ENCODE data around the gene CAPZA1.

Gene CAPZA1

DNA sequence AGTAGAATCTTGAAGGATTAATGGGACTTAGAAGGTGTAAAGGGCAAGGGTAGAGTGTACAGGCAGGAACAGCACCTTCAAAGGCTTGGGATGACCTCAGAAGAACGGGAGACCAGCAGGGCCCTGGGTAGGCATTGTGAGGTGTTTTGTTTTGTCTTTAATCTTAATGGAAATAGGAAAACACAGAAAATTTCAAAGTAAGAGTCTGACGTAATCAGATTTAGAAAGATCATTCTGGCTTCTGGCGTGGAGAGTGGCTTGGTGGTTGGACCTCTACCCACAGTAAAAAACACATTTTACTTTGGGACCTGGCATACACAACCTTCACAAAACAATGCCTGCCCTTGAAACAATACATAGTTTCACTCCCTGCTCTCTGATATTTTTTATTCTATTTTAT lies 59.0 kb downstream of the CAPZA1 start:
- no peak for DNase-seq

DNA sequence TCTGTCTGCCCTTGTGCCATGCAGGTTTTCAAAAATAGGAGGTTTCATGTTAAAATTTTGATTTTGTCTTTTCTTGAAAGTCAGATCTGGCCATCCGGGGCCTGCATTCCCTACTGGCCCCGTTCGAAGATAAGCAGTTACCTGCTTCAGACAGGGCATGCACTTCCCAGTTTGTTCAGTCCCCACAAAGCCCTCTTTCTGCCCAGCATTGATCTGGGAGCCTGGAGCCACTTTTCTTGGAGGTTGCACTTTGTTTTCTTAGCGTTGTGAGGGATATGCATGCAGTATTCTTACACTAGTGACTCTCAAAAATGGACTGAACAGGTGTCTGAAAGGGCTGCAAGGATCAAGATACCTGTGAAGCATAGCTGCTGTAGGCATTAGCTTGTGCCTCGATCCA lies 66.3 kb downstream of the CAPZA1 start:
- no peak for DNase-seq

DNA sequence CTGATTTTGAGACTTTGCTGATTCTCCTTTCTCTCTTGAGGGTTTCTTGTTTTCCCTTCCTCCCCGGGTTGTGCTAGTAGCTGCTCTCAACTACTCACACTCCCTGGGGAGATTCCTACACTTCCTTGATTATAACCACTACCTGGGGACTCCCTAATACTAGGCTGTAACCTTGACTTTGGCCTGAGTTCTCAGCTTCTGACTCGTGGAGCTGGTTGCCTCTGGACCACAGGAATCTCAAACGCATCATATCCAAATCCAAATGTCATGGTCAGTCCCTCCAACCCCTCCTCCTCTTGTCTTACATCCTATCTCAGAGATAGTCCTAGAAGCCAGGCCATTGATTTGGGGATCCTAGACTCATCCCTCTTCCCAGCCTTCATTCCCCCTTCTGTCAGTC lies 66.8 kb downstream of the CAPZA1 start:
- no peak for DNase-seq

DNA sequence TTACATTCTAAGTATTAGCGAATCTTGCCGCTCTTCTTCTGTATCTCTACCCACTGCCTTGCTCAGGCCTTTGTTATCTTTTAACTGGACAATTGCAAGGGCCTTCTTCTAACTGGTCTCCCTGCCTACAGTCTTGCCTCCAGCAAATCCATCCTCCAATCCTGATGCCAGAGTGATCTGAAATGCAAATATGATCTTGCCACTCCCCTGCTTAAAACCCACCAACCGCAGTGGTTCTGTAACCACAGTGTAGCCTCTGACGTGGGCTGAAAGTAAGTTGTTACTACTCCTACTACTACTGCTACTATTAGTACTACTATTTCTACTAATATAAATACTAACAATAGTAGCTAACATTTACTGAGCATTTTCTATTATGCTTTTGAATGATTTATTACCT lies 67.2 kb downstream of the CAPZA1 start:
- DNase-seq: no peak

DNA sequence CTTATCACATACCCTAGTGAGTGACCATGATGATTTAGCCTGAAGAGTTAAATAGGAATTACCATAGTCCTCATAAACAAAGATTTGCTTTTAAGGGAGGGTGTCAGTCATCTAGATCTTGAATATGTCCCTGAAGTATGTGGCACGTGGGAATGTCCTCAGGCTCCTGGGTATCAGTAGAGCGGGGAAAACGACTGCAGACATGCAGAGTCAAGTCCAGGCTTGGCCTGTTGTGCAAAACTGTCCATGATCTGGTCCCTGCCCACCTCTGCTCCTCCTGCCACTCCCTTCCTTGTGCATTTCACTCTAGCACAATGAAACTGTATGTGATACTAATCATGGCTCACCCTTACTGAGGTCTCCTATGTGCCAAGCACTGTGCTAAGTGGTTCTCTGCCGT lies 67.7 kb downstream of the CAPZA1 start:
- no peak for DNase-seq

DNA sequence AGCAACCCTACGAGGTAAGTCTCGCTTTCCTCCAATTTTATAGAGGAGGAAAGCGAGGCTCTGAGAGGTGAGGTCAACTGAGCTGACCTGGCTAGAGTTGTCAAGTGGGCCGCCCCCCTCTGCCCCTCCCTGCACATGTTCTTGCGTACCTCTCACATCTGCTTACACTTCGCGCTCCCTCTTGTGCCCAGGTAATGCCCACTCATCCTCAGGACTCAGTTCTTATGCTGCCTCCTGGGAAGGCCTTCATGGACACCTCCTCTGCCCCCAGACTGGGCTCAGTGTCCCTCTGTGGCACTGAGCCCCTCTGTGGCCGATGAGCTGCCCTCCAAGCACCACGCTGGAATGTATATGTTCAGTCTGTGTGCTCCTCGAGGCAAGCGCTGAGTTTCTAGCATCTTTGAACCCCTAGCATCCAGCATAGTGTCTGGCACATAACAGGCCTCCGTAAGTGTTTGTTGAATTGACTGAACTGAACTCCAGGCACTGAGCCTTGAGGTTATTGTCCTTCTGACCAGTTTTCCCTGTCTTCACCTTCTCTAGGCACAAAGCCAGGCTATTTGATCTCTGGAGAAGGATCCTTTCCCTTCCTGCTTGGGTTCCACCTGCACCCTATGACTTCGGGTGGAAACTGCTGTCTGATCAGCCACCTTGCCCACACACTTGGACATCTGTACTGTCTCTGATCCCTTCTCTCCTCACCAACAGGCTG lies 68.3 kb downstream of the CAPZA1 start:
- DNase-seq: no peak

DNA sequence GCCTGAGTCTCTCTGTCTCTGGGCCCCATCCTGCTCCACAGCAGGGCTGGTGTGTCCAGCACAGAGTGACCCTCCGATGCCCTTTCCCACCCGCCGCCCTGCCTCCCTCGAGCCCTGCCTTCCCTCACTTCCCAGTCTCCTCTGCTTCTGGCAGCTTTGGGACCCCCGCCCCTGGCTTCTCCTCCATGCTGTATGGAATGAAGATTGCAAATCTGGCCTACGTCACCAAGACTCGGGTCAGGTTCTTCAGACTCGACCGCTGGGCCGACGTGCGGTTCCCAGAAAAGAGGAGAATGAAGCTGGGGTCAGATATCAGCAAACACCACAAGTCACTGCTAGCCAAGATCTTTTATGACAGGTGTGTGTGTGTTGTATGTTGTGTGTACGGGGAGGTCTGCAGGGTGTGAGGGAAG lies 69.2 kb downstream of the CAPZA1 start:
- DNase-seq: no peak

DNA sequence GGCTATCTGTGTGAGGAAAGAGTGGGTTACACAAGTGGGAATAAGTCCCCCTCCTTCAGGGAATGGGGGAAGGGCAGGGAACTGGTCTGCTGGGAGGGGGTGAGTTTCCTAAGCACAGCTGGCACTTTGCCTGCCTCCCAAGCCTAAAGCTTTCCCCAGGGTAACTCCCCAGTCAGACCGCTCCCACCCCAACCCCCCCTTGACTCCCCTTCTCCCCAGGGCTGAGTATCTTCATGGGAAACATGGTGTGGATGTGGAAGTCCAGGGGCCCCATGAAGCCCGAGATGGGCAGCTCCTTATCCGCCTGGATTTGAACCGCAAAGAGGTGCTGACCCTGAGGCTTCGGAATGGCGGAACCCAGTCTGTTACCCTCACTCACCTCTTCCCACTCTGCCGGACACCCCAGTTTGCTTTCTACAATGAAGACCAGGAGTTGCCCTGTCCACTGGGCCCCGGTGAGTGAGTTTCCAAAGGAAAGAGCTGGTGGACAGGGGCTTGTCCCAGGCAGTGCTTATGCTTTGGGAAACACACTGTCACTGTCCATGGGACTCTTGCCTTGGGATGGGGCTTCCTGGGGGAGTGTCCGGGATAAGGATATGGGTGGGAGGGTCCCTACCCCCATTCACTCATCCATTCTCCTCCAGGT lies 69.7 kb downstream of the CAPZA1 start:
- DNase-seq: no peak

DNA sequence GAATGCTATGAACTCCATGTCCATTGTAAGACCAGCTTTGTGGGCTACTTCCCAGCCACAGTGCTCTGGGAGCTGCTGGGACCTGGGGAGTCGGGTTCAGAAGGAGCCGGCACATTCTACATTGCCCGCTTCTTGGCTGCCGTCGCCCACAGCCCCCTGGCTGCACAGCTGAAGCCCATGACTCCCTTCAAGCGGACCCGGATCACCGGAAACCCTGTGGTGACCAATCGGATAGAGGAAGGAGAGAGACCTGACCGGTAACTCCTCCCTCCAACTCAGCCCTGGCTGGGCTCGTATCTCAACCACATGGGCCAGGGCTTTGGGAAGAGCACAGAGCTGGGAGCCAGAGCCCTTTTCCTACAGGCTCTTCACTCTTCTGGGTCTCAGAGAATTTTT lies 70.2 kb downstream of the CAPZA1 start:
- DNase-seq: no peak

DNA sequence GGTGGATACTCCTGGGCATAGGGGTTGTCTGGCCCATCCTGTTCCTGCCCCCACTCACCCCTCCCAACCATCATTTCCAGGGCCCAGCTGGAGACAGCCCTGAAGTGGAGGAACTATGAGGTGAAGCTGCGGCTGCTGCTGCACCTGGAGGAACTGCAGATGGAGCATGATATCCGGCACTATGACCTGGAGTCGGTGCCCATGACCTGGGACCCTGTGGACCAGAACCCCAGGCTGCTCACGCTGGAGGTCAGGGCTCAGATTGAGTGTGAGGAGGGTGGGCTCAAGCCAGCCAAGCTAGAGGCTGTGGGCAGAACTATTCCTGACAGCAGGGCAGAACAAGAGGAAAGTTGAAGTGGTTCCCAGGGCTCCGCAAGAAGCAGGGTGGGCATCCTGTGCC lies 73.0 kb downstream of the CAPZA1 start:
- no peak for DNase-seq

DNA sequence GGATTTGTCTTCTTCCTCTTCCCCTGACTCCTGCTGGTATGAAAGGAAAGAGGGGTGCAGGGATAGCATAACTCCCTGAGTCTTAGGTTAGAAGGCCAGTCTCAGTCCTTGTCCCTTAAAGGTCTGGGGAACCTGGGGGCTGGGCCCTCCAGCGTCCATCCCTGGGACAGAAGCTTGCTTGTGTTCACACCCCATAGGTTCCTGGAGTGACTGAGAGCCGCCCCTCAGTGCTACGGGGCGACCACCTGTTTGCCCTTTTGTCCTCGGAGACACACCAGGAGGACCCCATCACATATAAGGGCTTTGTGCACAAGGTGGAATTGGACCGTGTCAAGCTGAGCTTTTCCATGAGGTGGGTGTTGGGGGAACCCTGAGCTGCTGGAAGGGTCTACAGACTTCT lies 74.2 kb downstream of the CAPZA1 start:
- no peak for DNase-seq

DNA sequence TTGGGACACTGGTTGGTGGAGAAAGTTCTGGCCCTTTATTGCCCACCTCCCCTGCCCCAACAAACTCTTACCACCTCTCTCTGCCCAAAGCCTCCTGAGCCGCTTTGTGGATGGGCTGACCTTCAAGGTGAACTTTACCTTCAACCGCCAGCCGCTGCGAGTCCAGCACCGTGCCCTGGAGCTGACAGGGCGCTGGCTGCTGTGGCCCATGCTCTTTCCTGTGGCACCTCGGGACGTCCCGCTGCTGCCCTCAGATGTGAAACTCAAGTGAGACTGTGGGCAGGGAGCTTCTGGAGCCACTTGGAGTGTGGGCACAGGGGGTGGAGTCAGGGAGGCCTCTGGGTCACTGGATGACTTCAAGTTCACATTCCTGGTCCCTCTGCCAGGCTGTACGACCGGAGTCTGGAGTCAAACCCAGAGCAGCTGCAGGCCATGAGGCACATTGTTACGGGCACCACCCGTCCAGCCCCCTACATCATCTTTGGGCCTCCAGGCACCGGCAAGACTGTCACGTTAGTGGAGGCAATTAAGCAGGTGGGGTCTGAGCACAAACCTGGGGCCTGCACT lies 74.8 kb downstream of the CAPZA1 start:
- no peak for DNase-seq

DNA sequence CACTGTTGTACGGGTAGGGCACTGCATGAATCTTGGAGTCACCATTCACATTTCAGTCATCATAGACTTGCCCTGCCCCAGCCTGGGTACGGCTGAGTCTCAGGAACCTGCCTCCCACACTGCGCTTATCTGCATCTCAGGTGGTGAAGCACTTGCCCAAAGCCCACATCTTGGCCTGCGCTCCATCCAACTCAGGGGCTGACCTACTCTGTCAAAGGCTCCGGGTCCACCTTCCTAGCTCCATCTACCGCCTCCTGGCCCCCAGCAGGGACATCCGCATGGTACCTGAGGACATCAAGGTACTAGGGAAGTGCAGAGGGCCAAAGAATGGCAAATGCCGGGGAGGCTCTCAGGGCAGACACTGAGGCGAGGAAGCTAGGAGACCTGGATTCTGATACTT lies 75.6 kb downstream of the CAPZA1 start:
- DNase-seq: no peak

DNA sequence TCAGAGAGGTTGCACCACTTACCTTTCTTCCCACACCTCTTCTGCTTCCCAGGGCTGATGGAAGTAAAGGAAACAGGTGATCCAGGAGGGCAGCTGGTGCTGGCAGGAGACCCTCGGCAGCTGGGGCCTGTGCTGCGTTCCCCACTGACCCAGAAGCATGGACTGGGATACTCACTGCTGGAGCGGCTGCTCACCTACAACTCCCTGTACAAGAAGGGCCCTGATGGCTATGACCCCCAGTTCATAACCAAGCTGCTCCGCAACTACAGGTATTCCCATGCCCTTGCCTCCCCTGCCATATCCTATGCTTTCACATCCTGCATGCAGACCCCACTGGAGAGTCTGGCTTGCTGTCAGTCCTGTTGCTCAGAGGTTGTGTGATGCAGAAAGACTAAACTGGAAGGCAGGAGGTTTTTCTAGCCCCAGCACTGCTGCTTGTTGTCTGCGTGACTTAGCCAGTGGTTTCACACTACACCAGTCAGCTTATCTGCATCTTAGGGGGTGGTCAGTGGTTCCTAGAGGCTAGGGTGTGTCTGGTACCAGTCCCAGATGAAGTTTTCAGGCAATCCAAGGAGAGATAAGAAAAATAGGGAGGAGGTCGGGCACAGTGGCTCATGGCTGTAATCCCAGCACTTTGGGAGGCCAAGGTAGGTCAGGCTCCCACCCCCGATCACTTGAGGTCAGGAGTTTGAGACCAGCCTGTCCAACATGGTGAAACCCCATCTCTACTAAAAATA lies 77.1 kb downstream of the CAPZA1 start:
- DNase-seq: no peak

DNA sequence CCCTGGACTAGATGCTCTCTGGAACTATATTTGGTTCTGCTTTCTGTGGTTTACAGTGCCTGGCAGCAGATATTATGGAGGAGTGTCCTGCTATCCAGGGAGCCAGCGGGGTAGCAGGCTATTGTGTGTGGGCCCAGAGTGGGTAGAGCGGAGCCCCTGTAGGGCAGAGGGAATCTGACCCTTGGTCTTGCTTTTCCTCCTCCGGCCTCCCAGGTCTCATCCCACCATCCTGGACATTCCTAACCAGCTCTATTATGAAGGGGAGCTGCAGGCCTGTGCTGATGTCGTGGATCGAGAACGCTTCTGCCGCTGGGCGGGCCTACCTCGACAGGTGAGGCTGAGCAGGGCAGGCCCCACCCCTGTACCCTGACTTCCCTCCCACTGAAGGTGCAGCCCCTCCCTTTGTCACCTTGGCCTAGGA lies 78.2 kb downstream of the CAPZA1 start:
- no peak for DNase-seq

DNA sequence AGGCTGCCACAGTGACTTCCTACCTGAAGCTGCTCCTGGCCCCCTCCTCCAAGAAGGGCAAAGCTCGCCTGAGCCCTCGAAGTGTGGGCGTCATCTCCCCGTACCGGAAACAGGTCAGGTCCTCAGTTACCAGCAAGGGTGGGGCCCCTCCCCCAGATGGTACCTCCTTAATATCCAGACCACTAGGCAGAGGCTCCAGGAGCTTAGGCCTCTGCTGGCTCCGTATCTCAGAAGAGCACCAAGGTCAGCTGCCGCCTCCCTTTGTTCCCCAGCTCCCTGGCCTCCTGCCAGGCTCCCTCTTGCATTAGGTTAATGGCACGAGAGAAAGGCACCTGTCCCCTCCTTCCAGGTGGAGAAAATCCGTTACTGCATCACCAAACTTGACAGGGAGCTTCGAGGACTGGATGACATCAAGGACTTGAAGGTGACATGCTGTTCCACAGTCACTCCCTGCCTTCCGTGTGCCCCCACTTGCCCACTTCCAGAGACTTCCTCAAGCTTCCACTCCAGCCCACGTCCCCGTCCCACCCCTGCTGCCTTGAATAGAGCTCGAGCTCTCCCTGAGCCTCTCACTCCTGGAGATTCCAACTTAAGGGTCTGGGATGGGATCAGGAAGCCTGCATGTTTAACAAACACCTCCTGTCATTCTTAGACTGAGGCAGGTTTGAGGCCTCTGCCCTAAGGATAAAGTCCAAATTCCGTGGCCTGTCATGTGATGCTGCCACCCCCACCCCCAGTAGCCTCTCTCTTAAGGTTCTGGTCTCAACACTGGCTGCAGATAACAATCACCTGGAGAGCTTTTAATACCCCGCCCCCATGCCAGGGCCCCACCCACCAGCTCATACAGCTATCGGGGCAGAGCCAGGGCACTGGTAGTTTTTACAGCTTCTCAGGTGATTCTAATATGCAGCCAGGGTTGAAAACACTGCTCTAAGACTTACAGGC lies 79.0 kb downstream of the CAPZA1 start:
- no peak for DNase-seq

DNA sequence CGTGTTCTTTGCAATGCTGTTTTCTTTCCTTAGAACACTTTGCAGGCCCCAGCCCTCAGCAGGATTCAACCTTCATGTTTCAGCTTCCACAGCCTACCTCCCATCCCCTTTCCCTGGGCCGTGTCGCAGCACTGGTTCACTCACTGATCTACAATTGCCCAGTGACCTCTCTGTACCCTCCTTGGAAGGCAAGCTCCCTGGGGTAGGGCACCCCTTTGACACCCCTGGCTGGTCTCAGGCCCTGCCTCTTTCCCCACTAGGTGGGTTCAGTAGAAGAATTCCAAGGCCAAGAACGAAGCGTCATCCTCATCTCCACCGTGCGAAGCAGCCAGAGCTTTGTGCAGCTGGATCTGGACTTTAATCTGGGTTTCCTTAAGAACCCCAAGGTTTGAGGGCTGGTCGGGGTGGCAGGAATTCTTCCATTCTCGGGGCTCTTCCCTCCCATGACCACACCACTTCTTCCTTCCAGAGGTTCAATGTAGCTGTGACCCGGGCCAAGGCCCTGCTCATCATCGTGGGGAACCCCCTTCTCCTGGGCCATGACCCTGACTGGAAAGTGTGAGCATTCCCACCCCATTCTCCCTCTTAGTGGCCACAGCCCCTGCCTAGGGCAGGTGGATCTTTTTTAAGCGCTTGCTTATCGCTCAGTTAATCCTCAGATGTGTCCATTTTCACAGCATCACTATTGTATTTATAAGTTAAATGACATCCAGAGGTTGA lies 80.0 kb downstream of the CAPZA1 start:
- no peak for DNase-seq

DNA sequence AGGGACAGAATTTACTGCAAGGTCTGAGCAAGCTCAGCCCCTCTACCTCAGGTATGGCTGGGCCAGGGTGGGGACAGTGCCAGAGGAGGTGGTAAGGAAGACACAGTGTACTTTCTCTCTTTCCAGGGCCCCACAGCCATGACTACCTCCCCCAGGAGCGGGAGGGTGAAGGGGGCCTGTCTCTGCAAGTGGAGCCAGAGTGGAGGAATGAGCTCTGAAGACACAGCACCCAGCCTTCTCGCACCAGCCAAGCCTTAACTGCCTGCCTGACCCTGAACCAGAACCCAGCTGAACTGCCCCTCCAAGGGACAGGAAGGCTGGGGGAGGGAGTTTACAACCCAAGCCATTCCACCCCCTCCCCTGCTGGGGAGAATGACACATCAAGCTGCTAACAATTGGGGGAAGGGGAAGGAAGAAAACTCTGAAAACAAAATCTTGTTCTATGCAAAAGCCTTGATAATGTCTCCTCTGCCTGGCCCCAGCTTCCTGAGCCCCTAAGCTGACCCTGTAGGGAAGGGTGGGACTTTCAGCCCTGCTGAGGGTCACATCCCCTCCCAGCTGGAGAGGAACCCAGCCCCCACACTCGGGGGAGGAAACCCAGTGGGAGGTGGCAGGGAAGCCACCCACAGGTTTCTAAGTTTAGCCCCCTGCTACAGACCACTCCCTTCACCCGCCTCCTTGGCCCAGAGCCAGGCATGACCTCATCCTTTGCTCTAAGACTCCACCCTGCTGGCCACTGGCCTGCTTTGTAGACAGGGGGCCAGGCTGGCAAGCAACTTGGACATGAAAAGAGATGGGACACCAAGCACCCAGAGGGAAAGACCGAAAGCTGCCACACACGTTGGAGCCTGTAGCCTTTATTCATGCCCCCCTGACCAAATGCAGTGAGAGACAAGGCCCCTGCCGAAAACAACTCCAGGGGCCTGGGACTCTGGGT lies 80.9 kb downstream of the CAPZA1 start:
- DNase-seq: peak; percentile 96

DNA sequence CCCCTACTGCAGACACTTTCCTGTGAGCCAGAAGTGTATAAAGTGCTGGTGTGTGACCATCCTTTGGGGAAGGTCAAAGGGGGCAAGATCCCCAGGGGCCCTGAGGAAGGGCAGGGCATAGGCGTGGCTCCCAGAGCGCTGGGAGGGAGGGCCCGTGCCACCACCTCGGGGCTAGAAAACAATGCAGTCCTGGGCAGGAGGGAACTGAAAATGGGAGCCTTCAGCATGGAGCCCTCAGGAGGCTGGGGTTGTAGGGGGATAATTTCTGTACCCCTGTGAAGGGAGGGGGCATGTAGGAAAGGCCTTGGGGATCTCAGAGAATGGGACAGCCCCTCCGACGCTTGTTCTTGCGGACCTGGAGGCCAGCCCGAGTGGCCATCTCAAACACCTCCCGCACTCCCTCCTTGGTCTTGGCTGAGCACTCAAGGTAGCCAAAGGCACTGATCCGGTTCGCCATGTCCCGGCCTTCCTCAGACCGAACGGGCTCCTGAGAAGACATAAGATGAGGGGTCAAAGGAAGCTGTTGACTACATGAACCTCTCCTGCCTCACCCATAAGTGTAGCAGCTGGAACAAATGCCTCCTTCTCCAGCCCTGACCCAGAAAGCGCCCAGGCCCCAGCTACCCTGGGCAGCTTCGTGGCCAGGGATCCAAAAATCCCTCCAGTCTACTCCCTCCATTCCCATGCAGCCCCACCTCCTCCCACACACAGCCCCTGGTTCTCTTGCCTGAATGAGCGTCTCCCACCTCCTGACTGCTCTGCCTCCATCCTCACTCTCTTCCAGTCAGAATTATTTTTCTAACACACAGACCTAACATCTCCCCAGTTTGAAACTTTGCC lies 81.8 kb downstream of the CAPZA1 start:
- no peak for DNase-seq

DNA sequence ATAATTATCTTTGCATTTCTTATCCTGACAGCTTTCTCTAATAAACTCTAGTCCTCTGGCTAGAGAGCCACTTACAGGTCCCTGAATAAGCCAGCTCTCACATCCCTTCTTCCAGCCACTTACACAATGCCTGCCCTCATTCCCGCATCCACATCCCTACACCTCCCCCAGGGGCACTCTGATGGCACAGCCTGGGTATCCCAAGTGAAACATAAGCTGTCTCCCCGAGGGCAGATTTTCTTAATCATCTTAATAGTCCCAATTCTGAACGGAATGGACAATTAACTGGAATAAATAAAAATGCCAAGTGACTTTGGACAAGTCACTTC lies 82.4 kb downstream of the CAPZA1 start:
- no peak for DNase-seq
